ENCODE results near the gene OSBPL7. TPM values are rescaled to one million over a fixed set of nuclear protein-coding genes. Genes with fewer than 3 reads are reported as not detected.

Gene OSBPL7
- total RNA-seq, 1 experiment from 2014 or later: 13.0 TPM

GRCh38 chr17:47846716-47847340 lies 25.2 kb upstream of the OSBPL7 start:
- H3K4me1 ChIP-seq (ENCODE audit: insufficient read depth, low read length): peaks cover 4% of the 10 kb centered on the region; the same call in 1 of the 2 replicates
- no peaks in the 10 kb centered on the region for H3K79me2 ChIP-seq (ENCODE audit: insufficient read depth, low read length)
- no peak overlapping the region for H2AK5ac ChIP-seq (ENCODE audit: insufficient read length, low read length)
- no peak overlapping the region for H2BK120ac ChIP-seq (ENCODE audit: low read depth, low read length, poor library complexity, severe bottlenecking)
- no peak overlapping the region for H3K27ac ChIP-seq (ENCODE audit: insufficient read length, low read depth, low read length)
- H3K9ac ChIP-seq (ENCODE audit: extremely low read depth, insufficient read length, low read length): no peak overlapping the region
- H3K9me3 ChIP-seq (ENCODE audit: control insufficient read depth, low read depth, low read length): no peaks in the 10 kb centered on the region
- H4K5ac ChIP-seq (ENCODE audit: insufficient read length, low read depth, low read length): no peak overlapping the region
- Mint-ChIP-seq H3K27ac (peak overlapping the region in 1 of 3 experiments; percentile 22; a peak in 1 of 7 replicates), H3K9me3 (no peaks in the 10 kb centered on the region; a peak in 1 of 5 replicates), H3K27me3 (ENCODE audit: low read depth) (peaks cover 78% of the 10 kb centered on the region), H3K36me3 (ENCODE audit: insufficient read depth in 1 of 3, low read depth in 3 of 3) (peaks cover 0 to 2% (median 0%) of the 10 kb centered on the region in 3 experiments; a peak in 1 of 7 replicates), H3K4me3 (peak overlapping the region; percentile 55 to 78), H3K4me1 (peaks cover 32 to 53% of the 10 kb centered on the region in 2 experiments)
- no peak for TF ChIP-seq CTCF (conservative IDR thresholded peaks at IDR 0.05)
- no peak overlapping the region for H2BK15ac ChIP-seq (ENCODE audit: low read depth, low read length)
- H2BK12ac ChIP-seq (ENCODE audit: insufficient read length, low read depth, low read length): no peak overlapping the region
- H3K14ac ChIP-seq (ENCODE audit: insufficient read depth, low read length): no peak overlapping the region
- H3K23me2 ChIP-seq (ENCODE audit: insufficient read length, low read depth, low read length, poor library complexity, severe bottlenecking): peaks cover 22% of the 10 kb centered on the region
- H3K79me1 ChIP-seq (ENCODE audit: insufficient read depth, low read depth, low read length, poor library complexity, severe bottlenecking): no peaks in the 10 kb centered on the region
- H3K4me2 ChIP-seq (ENCODE audit: insufficient read depth, insufficient read length, low read length): peak overlapping the region; percentile 55
- peak; percentile 72 for DNase-seq
- H3K18ac ChIP-seq (ENCODE audit: insufficient read length, low read depth, low read length): no peak overlapping the region
- no peak overlapping the region for H2BK20ac ChIP-seq (ENCODE audit: low read depth, low read length, poor library complexity, severe bottlenecking)
- no peak overlapping the region for H4K91ac ChIP-seq (ENCODE audit: insufficient read length, low read depth, low read length)
- H3K56ac ChIP-seq (ENCODE audit: insufficient read length, low read depth, low read length): no peak overlapping the region
- no peak overlapping the region for H2BK5ac ChIP-seq (ENCODE audit: insufficient read length, low read length)
- H4K8ac ChIP-seq (replicated peaks; ENCODE audit: insufficient read length, low read depth, low read length): no peak overlapping the region
- H4K20me1 ChIP-seq (ENCODE audit: control insufficient read depth, insufficient read depth, insufficient read length): no peaks in the 10 kb centered on the region
- no peak overlapping the region for H2AFZ ChIP-seq (ENCODE audit: low read length)
- no peak overlapping the region for H3K4ac ChIP-seq (ENCODE audit: low read depth, low read length)
- no CpG with 5 or more reads among the region's 31 CpGs for WGBS (ENCODE audit: extremely low coverage, insufficient read length, low lambda C conversion rate)
- peaks cover 44% of the 10 kb centered on the region for H3K27me3 ChIP-seq (ENCODE audit: insufficient read depth, low read length)
- no peak overlapping the region for H3K23ac ChIP-seq (ENCODE audit: insufficient read length, low read depth, low read length)
- H3T11ph ChIP-seq (ENCODE audit: low read length): no peak overlapping the region

Data from H9 (cell line).